Fibroblast of lung (primary cell): Measurements from ENCODE around the gene TCF12.

Experiments
- EZH2 ChIP-seq: IDR thresholded peaks from 2 replicates; pipeline ENCODE4 v1.5.1; 2012; ENCODE audit warnings: low read length, control low read depth, mild to moderate bottlenecking; ENCODE audit errors: missing control alignments
- TF ChIP-seq, protein P1 (sequence below), 2 donors: IDR thresholded peaks in 1 of 2; conservative IDR thresholded peaks in 1 of 2; 1 replicate in 1 of 2; 2 replicates in 1 of 2; pipeline ENCODE4 v1.5.1; 2011 to 2012; ENCODE audit warnings: low read length in 2 of 2, control low read depth in 1 of 2, inconsistent platforms in 1 of 2, low read depth in 1 of 2, mild to moderate bottlenecking in 1 of 2

DNA sequence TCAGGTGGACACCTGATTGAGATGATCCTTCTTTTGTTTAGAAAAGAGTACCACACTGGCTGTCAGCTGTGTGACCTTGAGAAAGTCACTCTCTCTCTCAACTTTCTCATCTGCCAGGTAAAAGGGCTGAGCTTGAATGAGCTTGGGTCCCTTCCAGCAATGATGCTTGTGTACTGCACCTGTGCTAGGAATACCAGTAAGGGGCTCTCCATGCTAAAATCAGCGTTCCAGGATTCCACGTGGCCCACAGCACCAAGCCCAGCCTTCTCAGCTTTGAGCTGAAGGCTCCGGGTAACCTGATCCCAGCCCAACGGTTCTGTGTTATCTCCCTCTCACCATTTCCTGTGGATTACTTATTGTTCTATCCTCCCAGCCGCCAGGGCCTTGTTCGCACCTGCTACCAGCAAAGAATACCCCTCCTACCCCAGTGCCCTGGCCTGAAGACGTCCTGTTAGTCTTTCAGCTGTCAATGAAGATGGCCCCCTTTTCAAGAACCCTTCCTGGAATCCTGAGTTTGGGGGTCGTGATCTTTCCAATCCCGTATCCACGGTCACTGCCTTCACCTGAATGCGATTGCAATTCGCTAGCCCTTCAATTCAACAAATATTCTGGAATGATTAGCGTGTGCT is 403.6 kb downstream of the TCF12 start:
- TF ChIP-seq, protein P1, sequence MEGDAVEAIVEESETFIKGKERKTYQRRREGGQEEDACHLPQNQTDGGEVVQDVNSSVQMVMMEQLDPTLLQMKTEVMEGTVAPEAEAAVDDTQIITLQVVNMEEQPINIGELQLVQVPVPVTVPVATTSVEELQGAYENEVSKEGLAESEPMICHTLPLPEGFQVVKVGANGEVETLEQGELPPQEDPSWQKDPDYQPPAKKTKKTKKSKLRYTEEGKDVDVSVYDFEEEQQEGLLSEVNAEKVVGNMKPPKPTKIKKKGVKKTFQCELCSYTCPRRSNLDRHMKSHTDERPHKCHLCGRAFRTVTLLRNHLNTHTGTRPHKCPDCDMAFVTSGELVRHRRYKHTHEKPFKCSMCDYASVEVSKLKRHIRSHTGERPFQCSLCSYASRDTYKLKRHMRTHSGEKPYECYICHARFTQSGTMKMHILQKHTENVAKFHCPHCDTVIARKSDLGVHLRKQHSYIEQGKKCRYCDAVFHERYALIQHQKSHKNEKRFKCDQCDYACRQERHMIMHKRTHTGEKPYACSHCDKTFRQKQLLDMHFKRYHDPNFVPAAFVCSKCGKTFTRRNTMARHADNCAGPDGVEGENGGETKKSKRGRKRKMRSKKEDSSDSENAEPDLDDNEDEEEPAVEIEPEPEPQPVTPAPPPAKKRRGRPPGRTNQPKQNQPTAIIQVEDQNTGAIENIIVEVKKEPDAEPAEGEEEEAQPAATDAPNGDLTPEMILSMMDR (conservative IDR thresholded peaks at IDR 0.05 in 1 of 2, IDR thresholded peaks at IDR 0.05 in 1 of 2; ENCODE audit: low read depth in 1 of 2, low read length in 2 of 2), result no peak
- no peak for TF ChIP-seq EZH2
